HG02623 (cell line): ENCODE results near the gene DMRT2.

Experiments used
- ATAC-seq: cut with Tn5 transposase; IDR thresholded peaks from one replicate; pipeline ENCODE4 v1.9.1; 2021; ENCODE audit warnings: moderate library complexity; ENCODE audit not compliant: unreplicated experiment

DMRT2 gene

DNA sequence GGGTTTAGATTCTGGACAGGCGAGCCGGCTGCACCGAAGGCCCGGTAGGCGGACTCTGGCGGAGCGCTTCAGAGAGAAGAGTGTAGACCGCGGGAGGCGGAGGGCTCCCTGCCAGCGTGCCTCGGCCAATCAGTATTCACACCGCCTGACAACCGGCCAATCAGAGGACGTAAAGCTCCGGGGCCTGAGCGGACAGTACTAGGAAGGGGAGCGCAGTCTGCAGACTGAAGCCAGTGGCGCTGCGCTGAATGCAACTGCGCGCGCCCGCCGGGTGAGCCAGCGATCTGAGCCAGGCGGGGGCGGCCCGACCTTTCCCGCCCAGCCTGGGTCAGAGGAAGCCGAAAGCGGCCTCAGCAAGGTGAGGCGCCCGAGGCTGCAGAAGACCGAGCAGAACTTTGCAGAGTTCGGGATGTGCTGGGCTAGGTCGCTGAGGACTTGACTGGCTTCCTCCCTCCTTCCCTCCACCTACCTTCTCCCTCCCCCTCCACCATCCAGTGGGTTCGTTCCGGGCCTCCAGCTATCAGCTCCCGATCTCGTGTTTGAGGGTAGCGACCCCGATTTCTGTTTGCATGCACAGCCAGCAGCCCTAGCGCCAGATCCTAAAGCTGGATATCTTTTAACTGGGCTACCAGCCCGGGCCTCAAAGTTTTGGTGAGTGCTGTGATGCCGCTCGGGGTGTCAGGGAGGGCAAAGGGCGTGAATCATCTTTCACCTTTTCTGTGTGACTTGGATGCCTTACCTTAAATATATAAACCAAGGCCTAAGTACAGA, at the start of gene DMRT2:
DMRT2 (plus strand) TSS at position 233 of the 771 bp plus-strand sequence. CDS start 1,257 bp downstream, outside the sequence.
- no peak for ATAC-seq

GRCh38 chr9:1001838-1002237, 48.3 kb upstream of the DMRT2 start:
- no peak for ATAC-seq

DNA sequence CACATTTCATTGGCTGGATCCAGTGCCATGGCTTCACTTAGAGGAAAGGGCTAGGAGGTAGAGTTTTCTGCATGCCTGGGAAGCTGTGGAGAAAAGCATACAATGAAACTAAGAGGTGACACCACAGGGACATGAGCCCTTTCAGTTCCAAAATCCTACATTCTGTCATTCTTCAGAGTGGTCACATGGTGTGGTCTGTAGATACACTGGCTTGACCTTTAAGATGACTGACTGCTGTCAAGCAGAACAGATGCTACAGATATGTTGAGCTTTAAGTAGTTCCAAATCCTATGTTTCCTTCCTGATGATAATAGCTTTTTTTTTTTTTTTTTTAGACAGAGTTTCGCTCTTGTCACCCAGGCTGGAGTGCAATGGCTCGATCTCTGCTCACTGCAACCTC, 47.5 kb upstream of the DMRT2 start:
- no peak for ATAC-seq

DNA sequence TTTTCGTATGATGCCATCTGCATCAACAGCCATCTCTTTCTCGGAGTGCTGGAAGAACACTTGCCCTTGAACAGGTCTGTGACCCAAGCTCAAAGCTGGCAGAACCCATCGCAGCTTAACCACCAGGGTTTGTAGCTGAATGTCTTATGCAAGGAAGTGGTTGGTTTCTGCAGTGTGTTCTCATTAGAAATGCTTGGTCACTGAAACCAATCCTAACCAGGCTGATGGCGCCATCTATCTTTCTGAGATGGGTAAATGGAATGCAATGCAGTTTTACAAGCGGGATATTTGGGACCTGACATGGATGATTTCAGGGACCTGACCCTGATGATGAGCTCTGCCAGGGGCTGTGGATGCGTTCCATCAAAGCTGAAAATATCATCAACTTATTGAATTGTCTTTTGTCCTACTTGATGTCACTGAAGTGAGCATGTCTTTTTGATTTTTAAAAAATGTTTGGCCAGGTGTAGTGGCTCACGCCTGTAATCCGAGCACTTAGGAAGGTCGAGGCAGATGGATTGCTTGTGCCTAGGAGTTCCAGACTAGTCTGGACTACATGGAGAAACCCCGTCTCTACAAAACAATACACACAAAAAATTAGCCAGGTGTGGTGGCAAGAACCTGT, 45.0 kb upstream of the DMRT2 start:
- ATAC-seq: no peak

- no peak for ATAC-seq
These were observed 42.8 kb upstream of the DMRT2 start for GRCh38 chr9:1007312-1007711.

DNA sequence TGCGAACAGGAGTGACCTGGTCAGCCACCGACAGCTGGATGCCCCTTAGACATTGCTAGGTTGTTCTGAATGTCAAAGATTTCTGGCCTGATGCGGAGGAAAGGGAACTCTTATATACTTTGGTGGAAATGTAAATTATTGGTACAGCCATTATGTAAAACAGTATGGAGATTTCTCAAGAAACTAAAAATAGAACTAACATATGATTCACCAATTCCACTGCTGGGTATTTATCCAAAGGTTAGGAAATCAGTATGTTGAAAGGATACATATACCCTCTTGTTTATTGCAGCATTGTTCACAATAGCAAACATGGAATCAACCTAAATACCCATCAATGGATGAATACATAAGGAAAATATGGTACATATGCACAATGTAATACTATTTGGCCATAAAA, 41.9 kb upstream of the DMRT2 start:
- no peak for ATAC-seq

- ATAC-seq: peak; percentile 99
These were observed 41.0 kb upstream of the DMRT2 start for GRCh38 chr9:1009101-1009707.

GRCh38 chr9:1013021-1013420, 37.1 kb upstream of the DMRT2 start:
- no peak for ATAC-seq

DNA sequence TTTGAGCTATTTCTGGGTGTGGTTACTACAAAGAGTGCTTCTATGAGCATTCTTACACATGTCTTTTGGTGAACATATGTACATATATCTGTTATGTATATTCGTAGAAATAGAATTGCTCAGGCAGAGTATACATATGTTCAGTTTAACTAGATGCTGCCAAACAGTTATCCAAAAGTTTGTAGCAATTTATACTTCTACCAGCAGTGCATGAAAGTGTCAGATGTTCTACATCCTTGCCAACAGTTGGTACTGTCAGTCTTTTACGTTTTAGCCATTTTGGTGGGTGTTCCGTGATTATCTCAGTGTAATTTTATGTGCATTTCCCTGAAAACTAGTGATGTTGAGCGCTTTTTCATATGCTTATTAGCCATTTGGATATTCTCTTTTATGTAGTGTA, 35.9 kb upstream of the DMRT2 start:
- ATAC-seq: no peak

DNA sequence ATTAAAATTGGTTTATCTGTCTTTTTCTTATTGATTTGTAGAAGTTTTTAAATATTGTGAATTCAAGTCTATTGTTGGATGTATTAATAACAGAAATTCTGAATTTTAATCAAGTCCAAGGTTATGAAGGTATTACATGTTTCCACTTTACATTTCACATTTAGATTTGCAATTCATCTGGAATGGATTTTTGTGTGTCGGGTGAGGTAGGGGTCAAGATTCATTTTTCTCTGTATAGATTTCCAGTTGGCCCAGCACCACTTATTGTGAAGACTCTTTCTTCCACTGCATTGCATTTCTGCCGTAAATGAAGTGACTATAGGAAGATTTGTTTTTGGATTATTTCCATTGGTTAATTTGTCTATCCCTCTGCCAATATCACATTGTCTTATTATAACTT, 35.5 kb upstream of the DMRT2 start:
- no peak for ATAC-seq

GRCh38 chr9:1018121-1018520, 32.0 kb upstream of the DMRT2 start:
- ATAC-seq: no peak

- ATAC-seq: no peak
These were observed 26.0 kb upstream of the DMRT2 start for GRCh38 chr9:1024112-1024511.

DNA sequence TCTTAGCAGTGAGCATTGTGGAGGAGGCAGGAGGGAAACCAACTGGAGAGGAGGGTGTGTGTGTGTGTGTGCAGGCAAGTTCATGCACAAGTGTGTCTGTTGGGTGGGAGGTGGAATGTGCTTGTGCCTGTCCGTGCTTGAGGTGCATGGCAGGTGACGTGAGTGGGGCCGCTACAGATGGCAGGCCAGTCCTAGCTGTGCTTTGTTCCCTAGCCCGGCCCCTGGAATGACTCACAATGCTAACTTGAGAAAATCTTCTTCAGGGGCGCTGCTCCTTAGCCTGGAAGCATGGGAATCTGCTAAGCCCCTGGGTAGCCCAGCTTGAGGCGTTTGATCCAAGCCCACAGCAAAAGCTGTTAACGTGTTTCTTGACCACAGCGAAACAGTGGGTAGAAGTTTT, 25.0 kb upstream of the DMRT2 start:
- ATAC-seq: no peak

DNA sequence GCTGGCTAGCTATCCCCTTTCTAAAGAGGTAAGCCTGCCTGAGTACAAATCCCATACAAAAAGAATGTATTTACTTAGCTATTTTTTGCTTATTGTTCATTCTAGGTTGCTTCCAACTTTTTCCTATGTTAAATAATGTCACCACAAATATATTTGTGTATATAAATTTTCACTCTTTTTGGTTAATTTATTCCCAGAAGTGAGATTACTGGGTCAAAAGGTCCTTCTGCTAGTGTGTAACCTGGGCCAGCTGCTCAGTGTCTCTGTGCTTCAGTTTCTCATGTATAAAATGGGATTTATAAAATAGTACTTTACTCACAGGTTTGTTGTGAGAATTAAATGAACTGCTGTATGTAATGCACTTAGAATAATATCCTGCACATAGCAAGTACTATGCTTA, 23.9 kb upstream of the DMRT2 start:
- ATAC-seq: no peak

- no peak for ATAC-seq
These were observed 21.5 kb upstream of the DMRT2 start for GRCh38 chr9:1028501-1029190.

- no peak for ATAC-seq
These were observed 18.1 kb upstream of the DMRT2 start for GRCh38 chr9:1031951-1032601.

DNA sequence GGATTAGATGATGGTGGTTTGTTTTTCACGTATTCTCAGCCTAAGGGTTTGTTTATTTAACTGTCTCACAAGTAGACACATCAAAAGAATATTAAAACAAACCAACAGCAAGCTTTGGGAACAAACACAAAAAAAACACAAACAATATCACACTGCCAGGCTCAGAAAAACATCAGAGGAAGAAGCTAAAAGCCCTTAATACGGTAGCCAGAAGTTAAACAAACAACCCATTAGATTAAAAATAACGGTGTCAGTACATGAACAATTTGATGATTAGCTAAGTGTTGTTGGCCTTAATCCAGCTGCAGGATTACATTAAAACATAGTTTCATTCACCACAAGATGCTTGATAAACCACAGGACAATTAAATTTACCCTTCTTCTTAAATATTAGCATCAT, 15.9 kb upstream of the DMRT2 start:
- no peak for ATAC-seq

DNA sequence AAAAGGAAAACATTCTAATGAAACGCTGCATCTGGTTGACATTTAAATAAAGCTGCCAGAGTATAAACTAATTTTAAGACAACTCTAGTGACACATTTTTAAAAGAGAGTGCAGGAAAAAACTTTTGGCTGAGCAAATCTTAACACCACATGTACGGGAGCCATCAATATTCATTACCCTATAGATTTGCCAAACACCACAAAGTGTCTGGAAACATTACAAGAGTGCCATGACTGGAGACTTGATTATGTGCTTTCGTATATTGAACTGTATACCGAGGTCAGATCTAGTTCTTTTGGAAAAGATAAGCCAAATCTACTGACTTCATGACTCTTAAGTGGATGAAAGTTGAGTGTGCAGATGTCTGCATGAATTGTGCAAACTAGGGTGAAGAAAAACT, 10.6 kb upstream of the DMRT2 start:
- no peak for ATAC-seq

- no peak for ATAC-seq
These were observed 7.7 kb upstream of the DMRT2 start for GRCh38 chr9:1042466-1042865.

DNA sequence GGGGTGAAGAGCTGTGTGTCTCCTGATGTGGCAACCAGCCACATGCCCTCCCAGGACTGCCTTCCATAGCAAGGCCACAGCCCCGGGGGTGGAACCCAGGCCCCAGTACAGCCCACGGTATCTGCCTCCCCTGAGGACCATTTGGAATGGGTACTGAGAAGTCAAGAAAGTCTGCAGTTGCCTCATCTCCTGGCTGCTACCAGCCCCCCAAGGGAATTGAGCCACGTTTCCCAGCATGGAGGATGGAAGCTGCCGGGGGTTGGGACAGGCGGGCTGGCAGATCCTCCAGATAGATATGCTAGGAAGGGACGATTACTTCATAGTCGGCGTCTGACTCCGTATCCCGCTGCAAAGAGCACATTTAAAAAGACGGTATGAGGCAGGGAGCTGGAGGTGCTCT, 5.5 kb upstream of the DMRT2 start:
- no peak for ATAC-seq
